A673 (cell line): Measurements from ENCODE around the gene TMEM272. TPM values are rescaled to one million over a fixed set of nuclear protein-coding genes. Genes with fewer than 3 reads are reported as not detected.

ENCODE experiments used
- BruUV-seq: library from RNA; stranded (reverse); fragments of 400-500 nt; replicated peaks from 2 replicates; lab custom pipeline; 2021; lab: Mats Ljungman, UMichigan
- CTCF ChIA-PET: fragments of 300-600 bp; sonication (Branson Sonifier 250); formaldehyde crosslinking; loops from one replicate; lab custom pipeline; 2022; ENCODE audit warnings: antibody characterized with exemption; lab: Charles Lee
- POLR2A ChIA-PET: fragments of 300-600 bp; sonication (Branson Sonifier 250); formaldehyde crosslinking; loops from one replicate; lab custom pipeline; 2022; ENCODE audit warnings: antibody characterized with exemption; ENCODE audit not compliant: low non-redundant PET; lab: Charles Lee
- DNase-seq: peaks from one replicate; pipeline ENCODE4 v3.0.0-alpha.2; 2015; ENCODE audit warnings: low spot score
- H3K27ac ChIP-seq: fragments of 200-600 bp; sonication (generic); 2 replicates; pipeline ENCODE4 v1.5.1; 2016; ENCODE audit warnings: mixed run types, low read depth, mild to moderate bottlenecking, mixed read lengths, antibody characterized with exemption, low read length; ENCODE audit not compliant: poor library complexity, severe bottlenecking
- H3K27me3 ChIP-seq: fragments of 200-600 bp; sonication (generic); replicated peaks from 2 replicates; pipeline ENCODE4 v1.6.1; 2017; ENCODE audit warnings: mixed run types, low read depth, mild to moderate bottlenecking, mixed read lengths, antibody characterized with exemption, low read length; ENCODE audit not compliant: insufficient read depth, poor library complexity
- H3K36me3 ChIP-seq: fragments of 200-600 bp; sonication (generic); 2 replicates; pipeline ENCODE4 v1.6.1; 2016; ENCODE audit warnings: mixed run types, mild to moderate bottlenecking, mixed read lengths, antibody characterized with exemption, low read length; ENCODE audit not compliant: insufficient read depth, poor library complexity, severe bottlenecking
- H3K4me1 ChIP-seq: fragments of 200-600 bp; sonication (generic); 2 replicates; pipeline ENCODE4 v1.6.1; 2017; ENCODE audit warnings: mixed run types, mild to moderate bottlenecking, mixed read lengths, antibody characterized with exemption, low read length; ENCODE audit not compliant: insufficient read depth, poor library complexity, severe bottlenecking
- H3K4me3 ChIP-seq: fragments of 200-600 bp; sonication (generic); 2 replicates; pipeline ENCODE4 v1.5.1; 2016; ENCODE audit warnings: low read depth, mixed run types, mild to moderate bottlenecking, mixed read lengths, low read length; ENCODE audit not compliant: poor library complexity, severe bottlenecking
- H3K9me3 ChIP-seq: fragments of 200-600 bp; sonication (generic); 2 replicates; pipeline ENCODE4 v1.6.1; 2016; ENCODE audit warnings: mixed run types, low read depth, mild to moderate bottlenecking, mixed read lengths, antibody characterized with exemption, low read length; ENCODE audit not compliant: poor library complexity, severe bottlenecking
- EZH2 ChIP-seq: fragments of 200-600 bp; sonication (generic); IDR thresholded peaks from 2 replicates; pipeline ENCODE4 v1.6.1; 2017; ENCODE audit warnings: borderline replicate concordance, low read depth, mild to moderate bottlenecking, mixed read lengths, antibody characterized with exemption, low read length; ENCODE audit not compliant: poor library complexity, severe bottlenecking
- intact Hi-C: fragments of 100-400 bp; cut with micrococcal nuclease; formaldehyde crosslinking; loops from one replicate; pipeline ENCODE4 v1.10.0; 2022; ENCODE audit not compliant: unreplicated experiment
- total RNA-seq: library from RNA; stranded (reverse); gene quantifications from 2 replicates; pipeline ENCODE4 v1.2.3, GENCODE V29; 2021
- TF ChIP-seq, protein P1 (sequence below): fragments of 300-800, 200-600 bp; sonication (generic); conservative IDR thresholded peaks from 2 replicates; pipeline ENCODE4 v1.5.1; 2017; ENCODE audit warnings: low read depth, mild to moderate bottlenecking, antibody characterized with exemption, low read length, moderate library complexity, mixed read lengths

The TMEM272 gene
- total RNA-seq, 1 experiment from 2014 or later: not detected

DNA sequence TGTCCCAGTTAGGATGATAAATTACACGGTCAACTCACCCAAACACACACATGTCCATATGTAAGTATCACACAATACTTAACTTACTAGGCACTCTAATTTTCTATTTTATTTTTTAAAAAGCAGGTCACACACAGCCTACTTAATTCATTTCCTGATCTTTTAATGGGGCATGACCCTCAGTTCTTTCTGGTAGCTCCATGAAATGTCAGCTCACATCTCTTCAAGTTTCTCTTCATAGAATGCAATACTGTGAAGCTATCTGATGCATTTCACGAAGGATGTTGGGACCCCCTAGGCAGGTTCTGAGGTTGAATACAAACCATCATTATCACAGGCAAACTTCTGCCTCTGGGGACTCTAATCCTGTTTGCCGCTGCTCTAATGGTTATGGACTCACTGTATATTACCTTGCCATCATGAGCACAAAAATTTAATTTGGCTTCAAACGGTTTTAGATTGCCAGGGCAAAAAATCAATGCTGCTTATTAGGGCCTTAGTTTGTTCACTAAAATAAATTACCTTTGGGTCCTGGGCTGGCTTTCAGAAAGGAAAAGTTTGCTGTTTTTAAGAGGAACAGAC lies 24.9 kb downstream of the TMEM272 start:
- Histone ChIP-seq H3K4me3 (no peak overlapping the region), H3K27me3 (no peaks in the 10 kb centered on the region), H3K27ac (no peak overlapping the region), H3K9me3 (no peaks in the 10 kb centered on the region), H3K4me1 (peaks cover 5% of the 10 kb centered on the region), H3K36me3 (no peaks in the 10 kb centered on the region)
- TF ChIP-seq, protein P1, sequence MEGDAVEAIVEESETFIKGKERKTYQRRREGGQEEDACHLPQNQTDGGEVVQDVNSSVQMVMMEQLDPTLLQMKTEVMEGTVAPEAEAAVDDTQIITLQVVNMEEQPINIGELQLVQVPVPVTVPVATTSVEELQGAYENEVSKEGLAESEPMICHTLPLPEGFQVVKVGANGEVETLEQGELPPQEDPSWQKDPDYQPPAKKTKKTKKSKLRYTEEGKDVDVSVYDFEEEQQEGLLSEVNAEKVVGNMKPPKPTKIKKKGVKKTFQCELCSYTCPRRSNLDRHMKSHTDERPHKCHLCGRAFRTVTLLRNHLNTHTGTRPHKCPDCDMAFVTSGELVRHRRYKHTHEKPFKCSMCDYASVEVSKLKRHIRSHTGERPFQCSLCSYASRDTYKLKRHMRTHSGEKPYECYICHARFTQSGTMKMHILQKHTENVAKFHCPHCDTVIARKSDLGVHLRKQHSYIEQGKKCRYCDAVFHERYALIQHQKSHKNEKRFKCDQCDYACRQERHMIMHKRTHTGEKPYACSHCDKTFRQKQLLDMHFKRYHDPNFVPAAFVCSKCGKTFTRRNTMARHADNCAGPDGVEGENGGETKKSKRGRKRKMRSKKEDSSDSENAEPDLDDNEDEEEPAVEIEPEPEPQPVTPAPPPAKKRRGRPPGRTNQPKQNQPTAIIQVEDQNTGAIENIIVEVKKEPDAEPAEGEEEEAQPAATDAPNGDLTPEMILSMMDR: no peak
- no peak for TF ChIP-seq EZH2
- CTCF ChIA-PET: interaction anchor here (0.6 kb wide), 1 partner anchor 33 kb away, joined by 3 read pairs; no protein-coding TSS in a partner anchor
- BruUV-seq: no TSS peak
- POLR2A ChIA-PET: no interaction called here
- DNase-seq: peak; percentile 32
- intact Hi-C loops: no loop called here

DNA sequence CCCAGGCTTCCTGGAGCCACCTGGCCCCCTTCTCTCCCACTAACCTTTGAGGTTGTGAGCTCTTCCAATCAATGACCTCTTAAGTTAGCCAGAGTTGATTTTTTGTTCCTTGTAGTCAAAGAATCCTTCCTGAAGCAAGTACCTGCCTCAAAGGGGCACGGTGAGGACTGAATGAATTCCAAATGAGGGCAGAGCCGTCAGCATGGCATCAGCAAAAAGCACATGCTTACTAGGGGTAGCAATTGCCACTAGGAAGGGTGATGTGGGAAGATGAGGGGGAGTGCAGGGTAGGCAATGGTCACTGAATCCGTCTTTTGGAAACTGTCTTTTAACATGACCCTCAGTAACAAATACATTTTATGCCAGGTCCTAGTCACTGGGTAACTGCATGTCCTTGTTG lies 25.4 kb downstream of the TMEM272 start:
- no peak overlapping the region for H3K4me3 ChIP-seq
- no peaks in the 10 kb centered on the region for H3K9me3 ChIP-seq
- no TSS peak for BruUV-seq
- no peaks in the 10 kb centered on the region for H3K36me3 ChIP-seq
- DNase-seq: no peak
- TF ChIP-seq, protein P1: no peak
- TF ChIP-seq EZH2: no peak
- no peaks in the 10 kb centered on the region for H3K27me3 ChIP-seq
- POLR2A ChIA-PET: no interaction called here
- peaks cover 5% of the 10 kb centered on the region for H3K4me1 ChIP-seq
- CTCF ChIA-PET: interaction anchor here (0.6 kb wide), 1 partner anchor 33 kb away, joined by 3 read pairs; no protein-coding TSS in a partner anchor
- intact Hi-C loops: loop anchor here (1.0 to 10.0 kb wide), 3 partner anchors 16 to 375 kb away; partner anchors contain the start of gene NEK5
- no peak overlapping the region for H3K27ac ChIP-seq

DNA sequence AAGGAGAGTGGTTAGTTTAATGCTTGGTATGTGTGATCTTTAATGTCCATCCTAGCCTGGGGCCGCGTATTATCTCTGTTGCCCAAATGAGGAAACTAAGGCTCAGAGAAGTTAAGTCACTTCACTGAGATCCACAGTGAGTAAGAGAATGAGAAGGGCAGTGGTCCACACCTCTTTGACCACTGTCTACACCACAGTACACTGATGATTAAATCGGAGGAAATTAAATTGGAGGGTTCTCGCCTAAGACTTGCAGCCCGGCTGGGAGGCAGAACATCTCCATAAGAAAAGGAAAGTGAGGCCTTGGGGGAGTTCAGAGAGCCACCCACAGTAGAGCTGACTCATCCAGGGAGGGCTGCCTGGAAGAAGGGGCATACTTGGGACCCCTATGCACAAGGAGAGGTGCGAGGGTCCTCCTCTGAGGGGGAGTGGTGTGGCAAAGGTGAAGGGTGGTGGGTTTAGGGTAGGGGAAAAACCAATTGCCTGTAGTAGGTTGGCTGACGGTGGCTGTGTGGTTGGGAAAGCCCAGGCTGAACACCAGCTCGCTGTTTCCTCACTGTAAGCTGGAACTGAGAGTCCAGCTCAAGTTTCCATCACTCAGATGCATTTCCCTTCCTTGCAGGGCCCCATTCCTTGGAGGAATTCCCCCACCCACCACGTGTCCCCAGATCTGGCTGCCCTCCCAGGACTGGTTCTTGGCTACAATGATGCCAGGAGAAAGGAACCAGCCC lies 26.0 kb downstream of the TMEM272 start:
- H3K27ac ChIP-seq: no peak overlapping the region
- H3K27me3 ChIP-seq: no peaks in the 10 kb centered on the region
- CTCF ChIA-PET: no interaction called here
- POLR2A ChIA-PET: no interaction called here
- TF ChIP-seq, protein P1: no peak
- no peak for TF ChIP-seq EZH2
- H3K4me1 ChIP-seq: peaks cover 5% of the 10 kb centered on the region
- BruUV-seq: no TSS peak
- DNase-seq: no peak
- intact Hi-C loops: loop anchor here (1.0 to 10.0 kb wide), 3 partner anchors 16 to 376 kb away; partner anchors contain the start of gene NEK5
- no peaks in the 10 kb centered on the region for H3K36me3 ChIP-seq
- H3K4me3 ChIP-seq: no peak overlapping the region
- H3K9me3 ChIP-seq: no peaks in the 10 kb centered on the region
